A549 (cell line): ENCODE measurements around the gene HOXB1. TPM values are rescaled to one million over a fixed set of nuclear protein-coding genes. Genes with fewer than 3 reads are reported as not detected.

Experiments used
- ATAC-seq, 2 experiments: fragments of 200-7000 bp in 1 of 2; fragments of >200 bp in 1 of 2; cut with Nextera tagmentation in 1 of 2; cut with Tn5 transposase in 1 of 2; 3 replicates each; pipeline versions ENCODE4 v1.8.0 to v1.9.1; 2018 to 2020; ENCODE audit warnings: mild to moderate bottlenecking in 1 of 2, moderate library complexity in 1 of 2
- CTCF ChIA-PET: fragments of 300-600 bp; sonication (Branson Sonifier 250); formaldehyde crosslinking; extraction: SDS; loops from one replicate; lab custom pipeline; 2021; ENCODE audit warnings: antibody characterized with exemption, inconsistent platforms; lab: Yijun Ruan, JAX
- POLR2A ChIA-PET: fragments of 350-600 bp; formaldehyde crosslinking; extraction: SDS; loops from one replicate; lab custom pipeline; 2021; ENCODE audit warnings: antibody characterized with exemption, inconsistent platforms; lab: Yijun Ruan, JAX
- DNase-seq, 2 experiments: peaks; one replicate each; pipeline versions ENCODE4 v3.0.0 to v3.0.0-alpha.2; 2011 to 2016; ENCODE audit warnings: low read depth in 1 of 2, low spot score in 1 of 2
- FAIRE-seq: peaks from 2 replicates; lab custom pipeline; 2011; peaks lifted over from hg19 to GRCh38; lab: Jason Lieb, UNC
- H3K27ac ChIP-seq, 2 experiments: fragments of >200 bp; sonication (Bioruptor Twin); formaldehyde crosslinking; 3 replicates each; pipeline ENCODE4 v1.5.1; 2016 to 2017
- H3K4me1 ChIP-seq: fragments of >200 bp; sonication (Bioruptor Twin); formaldehyde crosslinking; 3 replicates; pipeline ENCODE4 v1.6.1; 2016
- H3K4me2 ChIP-seq: fragments of >200 bp; sonication (Bioruptor Twin); formaldehyde crosslinking; 3 replicates; pipeline ENCODE4 v1.6.1; 2016
- H3K4me3 ChIP-seq: fragments of >200 bp; sonication (Bioruptor Twin); formaldehyde crosslinking; 3 replicates; pipeline ENCODE4 v1.5.1; 2016
- H3K9me3 ChIP-seq: fragments of >200 bp; sonication (Bioruptor Twin); formaldehyde crosslinking; 3 replicates; pipeline ENCODE4 v1.6.1; 2016
- CHD2 ChIP-seq: fragments of 150-350 bp; IDR thresholded peaks from 2 replicates; pipeline ENCODE4 v1.6.1; 2014; ENCODE audit warnings: low read length; ENCODE audit not compliant: partially characterized antibody
- EHMT2 ChIP-seq: fragments of 200-600 bp; sonication (generic); IDR thresholded peaks from 2 replicates; pipeline ENCODE4 v1.6.1; 2016; ENCODE audit warnings: antibody characterized with exemption, low read depth, mild to moderate bottlenecking, moderate library complexity
- FOXS1 ChIP-seq: fragments of 250-450 bp; sonication (Bioruptor Pico); IDR thresholded peaks from 2 replicates; pipeline ENCODE4 v1.5.0; 2020; ENCODE audit warnings: mild to moderate bottlenecking, moderate library complexity
- HEYL ChIP-seq: fragments of 250-450 bp; sonication (Bioruptor Pico); IDR thresholded peaks from 2 replicates; pipeline ENCODE4 v1.8.0; 2021; ENCODE audit warnings: mild to moderate bottlenecking, moderate library complexity
- HOXA7 ChIP-seq: fragments of 250-450 bp; sonication (Bioruptor Pico); IDR thresholded peaks from 2 replicates; pipeline ENCODE4 v1.5.0; 2020; ENCODE audit warnings: mild to moderate bottlenecking, moderate library complexity
- MAFK ChIP-seq: fragments of 450-650 bp; IDR thresholded peaks from 2 replicates; pipeline ENCODE4 v1.6.1; 2014; ENCODE audit not compliant: partially characterized antibody
- MAZ ChIP-seq: fragments of 150-350 bp; IDR thresholded peaks from 2 replicates; pipeline ENCODE4 v1.6.1; 2014; ENCODE audit warnings: antibody characterized with exemption, low read depth, low read length, borderline replicate concordance
- MYC ChIP-seq: IDR thresholded peaks from 2 replicates; pipeline ENCODE4 v1.6.1; 2012; ENCODE audit warnings: mild to moderate bottlenecking, inconsistent platforms, low read length, improper control_type of control experiment, borderline replicate concordance
- POLR2A ChIP-seq: IDR thresholded peaks from 2 replicates; pipeline ENCODE4 v1.6.1; 2012; ENCODE audit warnings: mild to moderate bottlenecking, low read length
- RAD21 ChIP-seq, 2 experiments: fragments of >200 bp in 1 of 2; sonication (Bioruptor Twin) in 1 of 2; formaldehyde crosslinking in 1 of 2; IDR thresholded peaks in 1 of 2; conservative IDR thresholded peaks in 1 of 2; 2 replicates in 1 of 2; 3 replicates in 1 of 2; pipeline ENCODE4 v1.6.1; 2012 to 2018; ENCODE audit warnings: inconsistent platforms in 1 of 2
- RNF2 ChIP-seq: fragments of 200-600 bp; sonication (generic); IDR thresholded peaks from 2 replicates; pipeline ENCODE4 v1.6.1; 2016; ENCODE audit warnings: low read depth, mild to moderate bottlenecking, antibody characterized with exemption, moderate library complexity, borderline replicate concordance
- SMC3 ChIP-seq: fragments of >200 bp; sonication (Bioruptor Twin); formaldehyde crosslinking; IDR thresholded peaks from 3 replicates; pipeline ENCODE4 v1.6.1; 2018; ENCODE audit warnings: inconsistent platforms
- TFCP2L1 ChIP-seq: fragments of 250-450 bp; sonication (Bioruptor Pico); IDR thresholded peaks from 2 replicates; pipeline ENCODE4 v1.5.0; 2021; ENCODE audit warnings: mild to moderate bottlenecking
- TP53 ChIP-seq: fragments of 250-450 bp; sonication (Bioruptor Pico); IDR thresholded peaks from 2 replicates; pipeline ENCODE4 v1.5.0; 2021; ENCODE audit warnings: mild to moderate bottlenecking, moderate library complexity
- ZC3H11A ChIP-seq: fragments of 450-650 bp; IDR thresholded peaks from 2 replicates; pipeline ENCODE4 v1.6.1; 2014; ENCODE audit warnings: antibody characterized with exemption, mild to moderate bottlenecking
- ZFP36 ChIP-seq: fragments of 450-650 bp; IDR thresholded peaks from 2 replicates; pipeline ENCODE4 v1.6.1; 2014; ENCODE audit warnings: borderline replicate concordance; ENCODE audit not compliant: partially characterized antibody
- ZNF302 ChIP-seq: fragments of 250-450 bp; sonication (Bioruptor Pico); IDR thresholded peaks from 2 replicates; pipeline ENCODE4 v1.9.0; 2021; ENCODE audit warnings: inconsistent platforms, mild to moderate bottlenecking, moderate library complexity
- WGBS: methylation state at CpG from one replicate; pipeline ENCODE4 v1.1.6; 2017; ENCODE audit errors: missing lambda C conversion rate; 5-methylcytosine and 5-hydroxymethylcytosine counted together
- polyA plus RNA-seq, 4 experiments: library from polyadenylated mRNA; depleted of rRNA in 3 of 4; stranded (reverse); fragments of >200 nt; fragmentation: RNase III in 1 of 4; extraction: RNeasy Plus Mini Kit Qiagen cat#74134 plus additional on column Dnase treatment in 1 of 4; gene quantifications; 2 replicates in 3 of 4; 3 replicates in 1 of 4; pipeline ENCODE4 v1.2.3, GENCODE V29; 2011 to 2017
- TF ChIP-seq, protein P1 (sequence below): fragments of 200-600 bp; sonication (generic); IDR thresholded peaks from 2 replicates; pipeline ENCODE4 v1.6.1; 2016; ENCODE audit warnings: antibody characterized with exemption, mild to moderate bottlenecking, moderate library complexity
- TF ChIP-seq, protein P2 (sequence below): fragments of >200 bp; sonication (Bioruptor Twin); formaldehyde crosslinking; IDR thresholded peaks from 2 replicates; pipeline ENCODE4 v1.6.1; 2016
- TF ChIP-seq, protein P3 (sequence below): fragments of 150-350 bp; IDR thresholded peaks from 2 replicates; pipeline ENCODE4 v1.6.1; 2014; ENCODE audit warnings: low read depth, mild to moderate bottlenecking, low read length
- TF ChIP-seq, protein P4 (sequence below): fragments of >200 bp; sonication (Bioruptor Twin); formaldehyde crosslinking; IDR thresholded peaks from 3 replicates; pipeline ENCODE4 v1.5.1; 2016
- TF ChIP-seq, protein P5 (sequence below): IDR thresholded peaks from 2 replicates; pipeline ENCODE4 v1.6.1; 2012; ENCODE audit warnings: low read depth, borderline replicate concordance
- TF ChIP-seq, protein P6 (sequence below): IDR thresholded peaks from 2 replicates; pipeline ENCODE4 v1.6.1; 2012

HOXB1 gene
- polyA plus RNA-seq, 2 of the 4 experiments (the other 2 are of a cell fraction), result not detected

DNA sequence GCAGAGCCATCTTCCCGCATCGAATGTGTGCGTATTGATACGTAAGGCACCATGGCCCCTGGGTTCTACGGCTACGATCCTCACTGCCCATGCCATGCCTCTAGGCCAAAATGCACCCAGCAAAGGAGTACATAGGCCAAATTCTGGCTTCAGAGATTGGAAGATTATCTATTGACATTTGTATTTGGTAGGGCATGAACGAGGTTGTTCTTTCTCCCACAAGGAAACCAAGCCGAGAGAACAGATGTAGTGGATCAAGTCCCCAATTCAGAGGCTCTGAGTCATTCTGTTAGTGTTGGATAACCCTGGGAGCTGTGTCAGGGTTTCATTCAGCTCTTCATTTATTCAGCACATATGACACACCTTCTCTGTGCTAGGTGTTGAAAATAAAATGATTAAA is 36.5 kb downstream of the HOXB1 start:
- Histone ChIP-seq H3K4me3 (no peak overlapping the region), H3K4me1 (peaks cover 14% of the 10 kb centered on the region; the same call in 2 of the 3 replicates), H3K9me3 (no peaks in the 10 kb centered on the region), H3K4me2 (no peak overlapping the region), H3K27ac (no peak overlapping the region)
- WGBS, result 80% methylated on average over 8 of the region's 8 CpGs
- no peak for TF ChIP-seq MAFK
- TF ChIP-seq, protein P1, sequence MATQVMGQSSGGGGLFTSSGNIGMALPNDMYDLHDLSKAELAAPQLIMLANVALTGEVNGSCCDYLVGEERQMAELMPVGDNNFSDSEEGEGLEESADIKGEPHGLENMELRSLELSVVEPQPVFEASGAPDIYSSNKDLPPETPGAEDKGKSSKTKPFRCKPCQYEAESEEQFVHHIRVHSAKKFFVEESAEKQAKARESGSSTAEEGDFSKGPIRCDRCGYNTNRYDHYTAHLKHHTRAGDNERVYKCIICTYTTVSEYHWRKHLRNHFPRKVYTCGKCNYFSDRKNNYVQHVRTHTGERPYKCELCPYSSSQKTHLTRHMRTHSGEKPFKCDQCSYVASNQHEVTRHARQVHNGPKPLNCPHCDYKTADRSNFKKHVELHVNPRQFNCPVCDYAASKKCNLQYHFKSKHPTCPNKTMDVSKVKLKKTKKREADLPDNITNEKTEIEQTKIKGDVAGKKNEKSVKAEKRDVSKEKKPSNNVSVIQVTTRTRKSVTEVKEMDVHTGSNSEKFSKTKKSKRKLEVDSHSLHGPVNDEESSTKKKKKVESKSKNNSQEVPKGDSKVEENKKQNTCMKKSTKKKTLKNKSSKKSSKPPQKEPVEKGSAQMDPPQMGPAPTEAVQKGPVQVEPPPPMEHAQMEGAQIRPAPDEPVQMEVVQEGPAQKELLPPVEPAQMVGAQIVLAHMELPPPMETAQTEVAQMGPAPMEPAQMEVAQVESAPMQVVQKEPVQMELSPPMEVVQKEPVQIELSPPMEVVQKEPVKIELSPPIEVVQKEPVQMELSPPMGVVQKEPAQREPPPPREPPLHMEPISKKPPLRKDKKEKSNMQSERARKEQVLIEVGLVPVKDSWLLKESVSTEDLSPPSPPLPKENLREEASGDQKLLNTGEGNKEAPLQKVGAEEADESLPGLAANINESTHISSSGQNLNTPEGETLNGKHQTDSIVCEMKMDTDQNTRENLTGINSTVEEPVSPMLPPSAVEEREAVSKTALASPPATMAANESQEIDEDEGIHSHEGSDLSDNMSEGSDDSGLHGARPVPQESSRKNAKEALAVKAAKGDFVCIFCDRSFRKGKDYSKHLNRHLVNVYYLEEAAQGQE, result no peak
- no peak for TF ChIP-seq ZNF302 (CRISPR knock-in tag)
- no peak for TF ChIP-seq CHD2
- no peak for TF ChIP-seq EHMT2
- no peak for TF ChIP-seq HOXA7 (CRISPR knock-in tag)
- TF ChIP-seq HEYL (CRISPR knock-in tag), result no peak
- TF ChIP-seq ZC3H11A, result no peak
- no peak for TF ChIP-seq MYC
- no peak for TF ChIP-seq TFCP2L1
- TF ChIP-seq ZFP36, result no peak
- no peak for TF ChIP-seq SMC3
- TF ChIP-seq, protein P2, sequence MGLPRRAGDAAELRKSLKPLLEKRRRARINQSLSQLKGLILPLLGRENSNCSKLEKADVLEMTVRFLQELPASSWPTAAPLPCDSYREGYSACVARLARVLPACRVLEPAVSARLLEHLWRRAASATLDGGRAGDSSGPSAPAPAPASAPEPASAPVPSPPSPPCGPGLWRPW, result no peak
- TF ChIP-seq TP53 (CRISPR knock-in tag), result no peak
- no peak for TF ChIP-seq FOXS1 (CRISPR knock-in tag)
- TF ChIP-seq, protein P3, sequence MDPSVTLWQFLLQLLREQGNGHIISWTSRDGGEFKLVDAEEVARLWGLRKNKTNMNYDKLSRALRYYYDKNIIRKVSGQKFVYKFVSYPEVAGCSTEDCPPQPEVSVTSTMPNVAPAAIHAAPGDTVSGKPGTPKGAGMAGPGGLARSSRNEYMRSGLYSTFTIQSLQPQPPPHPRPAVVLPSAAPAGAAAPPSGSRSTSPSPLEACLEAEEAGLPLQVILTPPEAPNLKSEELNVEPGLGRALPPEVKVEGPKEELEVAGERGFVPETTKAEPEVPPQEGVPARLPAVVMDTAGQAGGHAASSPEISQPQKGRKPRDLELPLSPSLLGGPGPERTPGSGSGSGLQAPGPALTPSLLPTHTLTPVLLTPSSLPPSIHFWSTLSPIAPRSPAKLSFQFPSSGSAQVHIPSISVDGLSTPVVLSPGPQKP, result no peak
- no peak for TF ChIP-seq RAD21 (conservative IDR thresholded peaks at IDR 0.05 in 1 of 2, IDR thresholded peaks at IDR 0.05 in 1 of 2)
- ChIA-PET POLR2A (no interaction called here), CTCF (interaction anchor here (0.6 to 3.3 kb wide), 5 partner anchors 14 to 634 kb away, joined by 3 to 27 read pairs (median 8); no protein-coding TSS in a partner anchor)
- FAIRE-seq, result peak; percentile 67
- no peak for DNase-seq
- peak in 1 of 2 experiments; percentile 13; a peak in 1 of 6 replicates for ATAC-seq

GRCh38 chr17:48492401-48493298 is 38.2 kb downstream of the HOXB1 start:
- Histone ChIP-seq H3K4me2 (peak overlapping the region; percentile 76), H3K9me3 (no peaks in the 10 kb centered on the region), H3K4me1 (peaks cover 14% of the 10 kb centered on the region; the same call in 2 of the 3 replicates), H3K27ac (peak overlapping the region; percentile 43 to 72), H3K4me3 (peak overlapping the region; percentile 25)
- ChIA-PET POLR2A (no interaction called here), CTCF (interaction anchor here (0.5 to 3.3 kb wide), 69 partner anchors 10 to 466 kb away, joined by 3 to 41 read pairs (median 5); partner anchors contain the start of gene HOXB8)
- FAIRE-seq, result no peak
- 26% methylated on average over 53 of the region's 53 CpGs for WGBS
- ATAC-seq, result peak; percentile 96 to 98
- peak; percentile 66 to 85 for DNase-seq
- peak; percentile 97 for TF ChIP-seq SMC3
- TF ChIP-seq, protein P4, sequence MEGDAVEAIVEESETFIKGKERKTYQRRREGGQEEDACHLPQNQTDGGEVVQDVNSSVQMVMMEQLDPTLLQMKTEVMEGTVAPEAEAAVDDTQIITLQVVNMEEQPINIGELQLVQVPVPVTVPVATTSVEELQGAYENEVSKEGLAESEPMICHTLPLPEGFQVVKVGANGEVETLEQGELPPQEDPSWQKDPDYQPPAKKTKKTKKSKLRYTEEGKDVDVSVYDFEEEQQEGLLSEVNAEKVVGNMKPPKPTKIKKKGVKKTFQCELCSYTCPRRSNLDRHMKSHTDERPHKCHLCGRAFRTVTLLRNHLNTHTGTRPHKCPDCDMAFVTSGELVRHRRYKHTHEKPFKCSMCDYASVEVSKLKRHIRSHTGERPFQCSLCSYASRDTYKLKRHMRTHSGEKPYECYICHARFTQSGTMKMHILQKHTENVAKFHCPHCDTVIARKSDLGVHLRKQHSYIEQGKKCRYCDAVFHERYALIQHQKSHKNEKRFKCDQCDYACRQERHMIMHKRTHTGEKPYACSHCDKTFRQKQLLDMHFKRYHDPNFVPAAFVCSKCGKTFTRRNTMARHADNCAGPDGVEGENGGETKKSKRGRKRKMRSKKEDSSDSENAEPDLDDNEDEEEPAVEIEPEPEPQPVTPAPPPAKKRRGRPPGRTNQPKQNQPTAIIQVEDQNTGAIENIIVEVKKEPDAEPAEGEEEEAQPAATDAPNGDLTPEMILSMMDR, result peak; percentile 92
- TF ChIP-seq, protein P5, sequence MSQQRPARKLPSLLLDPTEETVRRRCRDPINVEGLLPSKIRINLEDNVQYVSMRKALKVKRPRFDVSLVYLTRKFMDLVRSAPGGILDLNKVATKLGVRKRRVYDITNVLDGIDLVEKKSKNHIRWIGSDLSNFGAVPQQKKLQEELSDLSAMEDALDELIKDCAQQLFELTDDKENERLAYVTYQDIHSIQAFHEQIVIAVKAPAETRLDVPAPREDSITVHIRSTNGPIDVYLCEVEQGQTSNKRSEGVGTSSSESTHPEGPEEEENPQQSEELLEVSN, result peak; percentile 77; the same call in 1 of the 2 replicates
- 0 out of 2 replicates have a peak, but pooled peaks have one; percentile 66 for TF ChIP-seq MAZ
- TF ChIP-seq, protein P6, sequence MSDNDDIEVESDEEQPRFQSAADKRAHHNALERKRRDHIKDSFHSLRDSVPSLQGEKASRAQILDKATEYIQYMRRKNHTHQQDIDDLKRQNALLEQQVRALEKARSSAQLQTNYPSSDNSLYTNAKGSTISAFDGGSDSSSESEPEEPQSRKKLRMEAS, result peak; percentile 80
- no peak for TF ChIP-seq RNF2
- TF ChIP-seq RAD21 (conservative IDR thresholded peaks at IDR 0.05 in 1 of 2, IDR thresholded peaks at IDR 0.05 in 1 of 2), result peak; percentile 83 to 96
- no peak for TF ChIP-seq POLR2A
